GM12878 (cell line): Measurements from ENCODE around the gene SLC32A1. TPM values are rescaled to one million over a fixed set of nuclear protein-coding genes. Genes with fewer than 3 reads are reported as not detected.

Source experiments
- ATAC-seq: fragments of 200-7000 bp; cut with Tn5 transposase; 3 replicates; pipeline ENCODE4 v1.9.1; 2020; ENCODE audit warnings: mild to moderate bottlenecking, moderate library complexity
- BruUV-seq: library from RNA; stranded (reverse); fragments of 400-500 nt; replicated peaks from 2 replicates; lab custom pipeline; 2021; lab: Mats Ljungman, UMichigan
- CTCF ChIA-PET: fragments of 300-600 bp; sonication (Branson Sonifier 250); formaldehyde crosslinking; extraction: SDS; loops from one replicate; lab custom pipeline; 2021; ENCODE audit warnings: inconsistent platforms; lab: Yijun Ruan, JAX
- POLR2A ChIA-PET: fragments of 350-600 bp; formaldehyde crosslinking; extraction: SDS; loops from one replicate; lab custom pipeline; 2021; ENCODE audit warnings: inconsistent platforms; lab: Charles Lee
- RAD21 ChIA-PET: fragments of 300-600 bp; sonication (Branson Sonifier 250); formaldehyde crosslinking; loops from one replicate; lab custom pipeline; 2023; ENCODE audit warnings: antibody characterized with exemption; ENCODE audit not compliant: unreplicated experiment; lab: Charles Lee
- SMC1A ChIA-PET: fragments of 300-600 bp; sonication (Branson Sonifier 250); formaldehyde crosslinking; loops from one replicate; lab custom pipeline; 2023; ENCODE audit not compliant: unreplicated experiment, uncharacterized antibody; lab: Charles Lee
- DNase-seq: peaks from one replicate; pipeline ENCODE4 v3.0.0-alpha.2; 2011; ENCODE audit warnings: low read depth, low spot score
- FAIRE-seq: peaks from 3 replicates; lab custom pipeline; 2011; peaks lifted over from hg19 to GRCh38; lab: Jason Lieb, UNC
- H2AFZ ChIP-seq: 2 replicates; pipeline ENCODE4 v1.6.0; 2011; ENCODE audit warnings: low read depth, low read length, control low read depth; ENCODE audit not compliant: control insufficient read depth
- H3K27ac ChIP-seq: 2 replicates; pipeline ENCODE4 v1.5.1; 2011; ENCODE audit warnings: control low read depth; ENCODE audit not compliant: control insufficient read depth, insufficient read depth
- H3K27me3 ChIP-seq, 2 experiments: replicated peaks in 1 of 2; 2 replicates each; pipeline versions ENCODE4 v1.6.0 to v1.6.1; 2011; ENCODE audit warnings: low read length in 1 of 2; ENCODE audit not compliant: control insufficient read depth in 2 of 2, insufficient read depth in 2 of 2
- H3K36me3 ChIP-seq, 2 experiments: 2 replicates each; pipeline ENCODE4 v1.5.1; 2011; ENCODE audit warnings: low read length in 1 of 2; ENCODE audit not compliant: control insufficient read depth in 2 of 2, insufficient read depth in 2 of 2
- H3K4me1 ChIP-seq: 2 replicates; pipeline ENCODE4 v1.6.1; 2011; ENCODE audit warnings: mild to moderate bottlenecking, low read length, moderate library complexity, mixed read lengths; ENCODE audit not compliant: control insufficient read depth, insufficient read depth
- H3K4me2 ChIP-seq: 2 replicates; pipeline ENCODE4 v1.6.0; 2011; ENCODE audit warnings: control low read depth; ENCODE audit not compliant: control insufficient read depth, insufficient read depth
- H3K4me3 ChIP-seq: fragments of 200-600 bp; sonication (generic); 2 replicates; pipeline ENCODE4 v1.5.1; 2016
- H3K79me2 ChIP-seq: 2 replicates; pipeline ENCODE4 v1.6.0; 2011; ENCODE audit warnings: low read length; ENCODE audit not compliant: control insufficient read depth, insufficient read depth
- H3K9ac ChIP-seq: 2 replicates; pipeline ENCODE4 v1.8.0; 2011; ENCODE audit warnings: low read length, control low read depth, mixed read lengths; ENCODE audit not compliant: control insufficient read depth, insufficient read depth
- H3K9me3 ChIP-seq: replicated peaks from 3 replicates; pipeline ENCODE4 v1.5.1; 2011; ENCODE audit warnings: mild to moderate bottlenecking, low read length; ENCODE audit not compliant: control insufficient read depth, insufficient read depth
- H4K20me1 ChIP-seq: 2 replicates; pipeline ENCODE4 v1.6.0; 2011; ENCODE audit not compliant: control insufficient read depth, insufficient read depth
- ATF2 ChIP-seq: IDR thresholded peaks from 2 replicates; pipeline ENCODE4 v1.6.1; 2012; ENCODE audit warnings: low read length, inconsistent platforms
- BHLHE40 ChIP-seq, 2 experiments: fragments of 450-650 bp in 1 of 2; IDR thresholded peaks; 2 replicates each; pipeline ENCODE4 v1.6.1; 2011 to 2017; ENCODE audit warnings: low read depth in 2 of 2, borderline replicate concordance in 1 of 2, improper control_type of control experiment in 1 of 2, low read length in 1 of 2, mild to moderate bottlenecking in 1 of 2
- CEBPB ChIP-seq, 2 experiments: fragments of 150-350 bp in 1 of 2; IDR thresholded peaks; 2 replicates each; pipeline ENCODE4 v1.6.1; 2012 to 2014; ENCODE audit warnings: low read depth in 2 of 2, low read length in 2 of 2, borderline replicate concordance in 1 of 2, inconsistent platforms in 1 of 2
- ELK1 ChIP-seq: IDR thresholded peaks from 2 replicates; pipeline ENCODE4 v1.6.1; 2012; ENCODE audit warnings: low read depth, low read length, improper control_type of control experiment
- ETV6 ChIP-seq, 2 experiments: fragments of 450-650 bp in 1 of 2; IDR thresholded peaks in 1 of 2; conservative IDR thresholded peaks in 1 of 2; 2 replicates each; pipeline ENCODE4 v1.6.1; 2014; ENCODE audit warnings: antibody characterized with exemption in 1 of 2, borderline replicate concordance in 1 of 2, low read depth in 1 of 2, mild to moderate bottlenecking in 1 of 2, moderate library complexity in 1 of 2
- MTA2 ChIP-seq: fragments of 450-650 bp; IDR thresholded peaks from 2 replicates; pipeline ENCODE4 v1.6.1; 2016; ENCODE audit warnings: low read depth, mild to moderate bottlenecking, moderate library complexity
- NFXL1 ChIP-seq: fragments of 450-650 bp; IDR thresholded peaks from 2 replicates; pipeline ENCODE4 v1.6.1; 2017; ENCODE audit warnings: antibody characterized with exemption, mild to moderate bottlenecking, borderline replicate concordance
- NR2C2 ChIP-seq: IDR thresholded peaks from 2 replicates; pipeline ENCODE4 v1.6.1; 2011; ENCODE audit warnings: borderline replicate concordance, low read depth; ENCODE audit not compliant: control insufficient read depth, insufficient read length
- POLR2AphosphoS5 ChIP-seq: IDR thresholded peaks from 2 replicates; pipeline ENCODE4 v1.6.1; 2011; ENCODE audit warnings: mild to moderate bottlenecking, low read length, inconsistent platforms
- TCF3 ChIP-seq: IDR thresholded peaks from 2 replicates; pipeline ENCODE4 v1.6.1; 2012; ENCODE audit warnings: low read depth, mild to moderate bottlenecking, low read length, borderline replicate concordance; ENCODE audit not compliant: insufficient read depth
- WGBS: methylation state at CpG from one replicate; pipeline ENCODE4 v1.1.6; 2016; ENCODE audit warnings: low lambda C conversion rate; ENCODE audit not compliant: insufficient replicate concordance, insufficient coverage; ENCODE audit errors: missing lambda C conversion rate; 5-methylcytosine and 5-hydroxymethylcytosine counted together
- in situ Hi-C: fragments of 300-500 bp; cut with MboI; formaldehyde crosslinking; loops from 9 replicates; pipeline ENCODE4 v1.14.3; 2018; ENCODE audit warnings: mixed read lengths
- intact Hi-C: fragments of 100-400 bp; cut with micrococcal nuclease; formaldehyde crosslinking; loops from one replicate; pipeline ENCODE4 v1.14.2; 2022; ENCODE audit not compliant: unreplicated experiment
- polyA plus RNA-seq, 11 experiments: library from polyadenylated mRNA; depleted of rRNA in 4 of 11; unstranded in 6 of 11; stranded (reverse) in 5 of 11; fragments of >200 nt; fragmentation: Nextera tagmentation in 4 of 11; fragmentation: Illumina TruSeq in 1 of 11; extraction: Ambion mirVana in 4 of 11; extraction: Trizol in 1 of 11; gene quantifications; 1 replicate in 1 of 11; 2 replicates in 10 of 11; pipeline versions ENCODE4 v1.2.1 to v1.2.3, GENCODE V29; 2011 to 2016; ENCODE audit warnings: inconsistent platforms in 2 of 11, missing spikeins in 2 of 11, low read depth in 1 of 11
- total RNA-seq, 4 experiments: library from RNA; depleted of rRNA in 3 of 4; stranded (reverse); fragments of >200 nt in 3 of 4; fragmentation: Illumina TruSeq in 1 of 4; extraction: Trizol in 1 of 4; gene quantifications; 2 replicates each; pipeline versions ENCODE4 v1.2.1 to v1.2.3, GENCODE V29; 2013 to 2021
- TF ChIP-seq, protein P1 (sequence below): fragments of 450-650 bp; IDR thresholded peaks from 2 replicates; pipeline ENCODE4 v1.6.1; 2016; ENCODE audit warnings: mild to moderate bottlenecking

The SLC32A1 gene
- total and polyA plus RNA-seq, 10 of the 15 experiments (the other 5 are each of a cell fraction or from before 2014, with no cell fraction given): not detected

DNA sequence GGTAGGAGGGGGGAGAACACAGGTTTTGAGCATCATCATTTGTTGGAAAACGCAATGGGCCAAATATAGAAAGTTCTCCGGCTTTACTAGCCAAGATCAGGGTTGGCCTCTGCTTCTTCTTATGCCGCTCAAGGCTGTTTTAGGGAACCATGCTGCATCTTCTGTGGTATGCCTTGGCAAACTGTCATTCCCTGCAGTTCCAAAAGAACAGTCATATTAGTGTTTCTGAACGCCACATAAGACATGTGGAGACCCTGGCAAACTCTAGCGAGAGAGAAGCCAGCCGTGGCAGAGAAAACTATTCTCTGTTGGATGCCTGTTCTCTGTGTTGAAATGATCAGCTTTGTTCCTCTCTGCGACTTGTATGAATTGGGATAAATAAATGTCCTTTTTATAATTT, 34.8 kb downstream of the SLC32A1 start:
- 94% methylated on average over 7 of the region's 7 CpGs for WGBS
- H2AFZ ChIP-seq: no peak overlapping the region
- H3K27me3 ChIP-seq: no peaks in the 10 kb centered on the region
- no peaks in the 10 kb centered on the region for H3K79me2 ChIP-seq
- no peak overlapping the region for H3K4me2 ChIP-seq
- H4K20me1 ChIP-seq: 0 out of 2 replicates have a peak, but pooled peaks cover 3% of the 10 kb centered on the region
- SMC1A ChIA-PET: interaction anchor here (0.6 to 3.1 kb wide), 4 partner anchors 7 to 134 kb away, joined by 3 to 13 read pairs (median 6); no protein-coding TSS in a partner anchor
- peaks cover 10 to 25% of the 10 kb centered on the region in 2 experiments; a peak in 3 of 4 replicates for H3K36me3 ChIP-seq
- ATAC-seq: no peak
- in situ Hi-C loops: no loop called here
- H3K27ac ChIP-seq: no peak overlapping the region
- intact Hi-C loops: loop anchor here (10.0 kb wide), 1 partner anchor 286 kb away; no protein-coding TSS in a partner anchor
- H3K9me3 ChIP-seq: no peaks in the 10 kb centered on the region
- no peaks in the 10 kb centered on the region for H3K4me1 ChIP-seq
- no peak for TF ChIP-seq ATF2
- no peak for TF ChIP-seq ELK1
- TF ChIP-seq, all 136 proteins: peak for 0
- DNase-seq (no peak), FAIRE-seq (no peak)
- ChIA-PET POLR2A (no interaction called here), RAD21 (no interaction called here), CTCF (interaction anchor here (0.6 to 11.3 kb wide), 3 partner anchors 8 to 134 kb away, joined by 3 to 74 read pairs (median 6); no protein-coding TSS in a partner anchor)
- Histone ChIP-seq H3K9ac (no peak overlapping the region), H3K4me3 (no peak overlapping the region)
- no TSS peak for BruUV-seq

DNA sequence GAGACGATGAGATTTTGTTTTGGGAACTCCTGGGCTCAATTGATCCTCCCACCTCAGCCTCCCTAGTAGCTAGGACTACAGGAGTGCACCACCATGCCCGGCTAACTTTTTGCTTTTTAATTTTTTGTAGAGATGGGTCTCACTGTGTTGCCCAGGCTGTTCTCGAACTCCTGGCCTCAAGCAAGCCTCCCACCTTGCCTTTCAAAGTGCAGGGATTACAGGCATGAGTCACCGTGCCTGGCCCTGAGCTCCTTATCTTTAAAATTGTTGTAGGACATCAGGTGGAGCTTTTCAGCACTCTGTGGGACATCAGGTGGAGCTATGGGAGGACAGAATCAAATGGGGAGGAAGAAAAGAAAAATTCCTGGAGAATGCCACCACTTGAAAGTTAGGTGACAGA, 36.7 kb downstream of the SLC32A1 start:
- ChIA-PET SMC1A (interaction anchor here (0.9 to 3.1 kb wide), 2 partner anchors 9 to 132 kb away, joined by 5 to 13 read pairs; no protein-coding TSS in a partner anchor), POLR2A (no interaction called here), CTCF (interaction anchor here (0.9 to 11.3 kb wide), 3 partner anchors 10 to 132 kb away, joined by 4 to 74 read pairs (median 4); no protein-coding TSS in a partner anchor), RAD21 (interaction anchor here (1.0 kb wide), 1 partner anchor 9 kb away, joined by 5 read pairs; no protein-coding TSS in a partner anchor)
- Histone ChIP-seq H3K4me3 (no peak overlapping the region), H3K9me3 (no peaks in the 10 kb centered on the region), H2AFZ (no peak overlapping the region), H3K36me3 (peaks cover 8 to 14% of the 10 kb centered on the region in 2 experiments; a peak in 3 of 4 replicates), H3K4me1 (no peaks in the 10 kb centered on the region), H3K4me2 (no peak overlapping the region), H4K20me1 (0 out of 2 replicates have a peak, but pooled peaks cover under 1% of the 10 kb centered on the region), H3K27me3 (no peaks in the 10 kb centered on the region), H3K79me2 (no peaks in the 10 kb centered on the region), H3K9ac (no peak overlapping the region), H3K27ac (no peak overlapping the region)
- WGBS: 63% methylated on average over 4 of the region's 4 CpGs
- no peak for ATAC-seq
- no peak for FAIRE-seq
- BruUV-seq: no TSS peak
- intact Hi-C loops: no loop called here
- in situ Hi-C loops: no loop called here
- no peak for DNase-seq
- TF ChIP-seq MTA2 (no peak), ETV6 (conservative IDR thresholded peaks at IDR 0.05 in 1 of 2, IDR thresholded peaks at IDR 0.05 in 1 of 2; ENCODE audit: borderline replicate concordance in 1 of 2, low read depth in 1 of 2) (no peak), TCF3 (no peak), NFXL1 (no peak), CEBPB (IDR thresholded peaks at IDR 0.05; ENCODE audit: borderline replicate concordance in 1 of 2, low read depth in 2 of 2, low read length in 2 of 2) (no peak), POLR2AphosphoS5 (no peak), BHLHE40 (IDR thresholded peaks at IDR 0.05; ENCODE audit: borderline replicate concordance in 1 of 2, low read depth in 2 of 2, low read length in 1 of 2) (no peak), NR2C2 (no peak)
- TF ChIP-seq, protein P1, sequence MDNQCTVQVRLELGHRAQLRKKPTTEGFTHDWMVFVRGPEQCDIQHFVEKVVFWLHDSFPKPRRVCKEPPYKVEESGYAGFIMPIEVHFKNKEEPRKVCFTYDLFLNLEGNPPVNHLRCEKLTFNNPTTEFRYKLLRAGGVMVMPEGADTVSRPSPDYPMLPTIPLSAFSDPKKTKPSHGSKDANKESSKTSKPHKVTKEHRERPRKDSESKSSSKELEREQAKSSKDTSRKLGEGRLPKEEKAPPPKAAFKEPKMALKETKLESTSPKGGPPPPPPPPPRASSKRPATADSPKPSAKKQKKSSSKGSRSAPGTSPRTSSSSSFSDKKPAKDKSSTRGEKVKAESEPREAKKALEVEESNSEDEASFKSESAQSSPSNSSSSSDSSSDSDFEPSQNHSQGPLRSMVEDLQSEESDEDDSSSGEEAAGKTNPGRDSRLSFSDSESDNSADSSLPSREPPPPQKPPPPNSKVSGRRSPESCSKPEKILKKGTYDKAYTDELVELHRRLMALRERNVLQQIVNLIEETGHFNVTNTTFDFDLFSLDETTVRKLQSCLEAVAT: no peak
